Gastrocnemius medialis (tissue), 4 donors: ENCODE measurements around the gene CETN3.

ENCODE experiments used
- POLR2A ChIP-seq, 2 donors: fragments of 450-650 bp; IDR thresholded peaks; one replicate each; pipeline ENCODE4 v1.6.1; 2017; ENCODE audit warnings: antibody characterized with exemption in 2 of 2, mild to moderate bottlenecking in 2 of 2, moderate library complexity in 2 of 2
- TF ChIP-seq, protein P1 (sequence below), 5 experiments: fragments of 450-650 bp in 3 of 5; fragments of 200-600 bp in 2 of 5; sonication (generic) in 2 of 5; IDR thresholded peaks in 4 of 5; conservative IDR thresholded peaks in 1 of 5; 1 replicate in 4 of 5; 2 replicates in 1 of 5; pipeline ENCODE4 v1.5.1; 2016 to 2019; ENCODE audit warnings: antibody characterized with exemption in 5 of 5, mild to moderate bottlenecking in 3 of 5, moderate library complexity in 3 of 5

- TF ChIP-seq POLR2A (IDR thresholded peaks at IDR 0.05) = no peak
- TF ChIP-seq, protein P1, sequence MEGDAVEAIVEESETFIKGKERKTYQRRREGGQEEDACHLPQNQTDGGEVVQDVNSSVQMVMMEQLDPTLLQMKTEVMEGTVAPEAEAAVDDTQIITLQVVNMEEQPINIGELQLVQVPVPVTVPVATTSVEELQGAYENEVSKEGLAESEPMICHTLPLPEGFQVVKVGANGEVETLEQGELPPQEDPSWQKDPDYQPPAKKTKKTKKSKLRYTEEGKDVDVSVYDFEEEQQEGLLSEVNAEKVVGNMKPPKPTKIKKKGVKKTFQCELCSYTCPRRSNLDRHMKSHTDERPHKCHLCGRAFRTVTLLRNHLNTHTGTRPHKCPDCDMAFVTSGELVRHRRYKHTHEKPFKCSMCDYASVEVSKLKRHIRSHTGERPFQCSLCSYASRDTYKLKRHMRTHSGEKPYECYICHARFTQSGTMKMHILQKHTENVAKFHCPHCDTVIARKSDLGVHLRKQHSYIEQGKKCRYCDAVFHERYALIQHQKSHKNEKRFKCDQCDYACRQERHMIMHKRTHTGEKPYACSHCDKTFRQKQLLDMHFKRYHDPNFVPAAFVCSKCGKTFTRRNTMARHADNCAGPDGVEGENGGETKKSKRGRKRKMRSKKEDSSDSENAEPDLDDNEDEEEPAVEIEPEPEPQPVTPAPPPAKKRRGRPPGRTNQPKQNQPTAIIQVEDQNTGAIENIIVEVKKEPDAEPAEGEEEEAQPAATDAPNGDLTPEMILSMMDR (IDR thresholded peaks at IDR 0.05 in 4 of 5, conservative IDR thresholded peaks at IDR 0.05 in 1 of 5) = no peak
Observed at GRCh38 chr5:90402521-90403255, 6.9 kb downstream of the CETN3 start.
